Measurements from ENCODE around the gene PDSS1. TPM values are rescaled to one million over a fixed set of nuclear protein-coding genes. Genes with fewer than 3 reads are reported as not detected.

PDSS1 gene
- total and polyA plus RNA-seq, 2 of the 13 experiments (the other 11 are each of a cell fraction or from before 2014, with no cell fraction given) = 18.7 to 19.3 TPM

DNA sequence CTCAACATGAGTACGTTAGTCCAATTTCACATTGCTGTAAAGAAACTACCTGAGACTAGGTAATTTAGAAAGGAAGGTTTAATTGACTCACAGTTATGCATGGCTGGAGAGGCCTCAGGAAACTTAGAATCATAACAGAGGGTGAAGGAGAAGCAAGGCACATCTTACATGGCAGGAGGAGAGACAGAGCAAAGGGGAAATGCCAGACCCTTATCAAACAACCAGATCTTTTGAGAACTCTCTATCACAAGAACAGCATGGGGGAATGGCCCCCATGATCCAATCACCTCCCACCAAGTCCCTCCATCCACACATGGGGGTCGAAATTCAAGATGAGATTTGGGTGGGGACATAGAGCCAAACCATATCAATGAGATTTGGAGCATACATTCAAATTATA is 34.6 kb upstream of the PDSS1 start:
- H3K9me3 ChIP-seq (ENCODE audit: low read length) = no peaks in the 10 kb centered on the region
- in situ Hi-C loops (cut with HindIII; ENCODE audit: extremely low pct_ligation_motif_present, low pct_unique_long_range_greater_than_20kb) (no loop called here), intact Hi-C loops (cut with micrococcal nuclease; ENCODE audit: unreplicated experiment) (no loop called here)
- H3K4me3 ChIP-seq (replicated peaks in 1 of 3; ENCODE audit: insufficient read depth in 1 of 3, low read depth in 2 of 3, low read length in 3 of 3) = no peak overlapping the region
- no peak overlapping the region for H2AFZ ChIP-seq (ENCODE audit: low read length)
- 0% methylated on average over 2 of the region's 2 CpGs for WGBS (ENCODE audit: low lambda C conversion rate)
- no TSS peak for BruUV-seq (replicated peaks)
- CTCF ChIA-PET (ENCODE audit: low intra/inter-chr PET ratio, low total read pairs) = no interaction called here
- H3K36me3 ChIP-seq (replicated peaks in 1 of 2; ENCODE audit: control insufficient read depth in 1 of 2, insufficient read depth in 2 of 2, low read length in 2 of 2) = no peaks in the 10 kb centered on the region
- FAIRE-seq (no peak), DNase-seq (ENCODE audit: low spot score) (no peak), ATAC-seq (no peak)
- H3K27ac ChIP-seq (ENCODE audit: extremely low read length, insufficient read depth, low read length) = no peak overlapping the region
- H3K4me1 ChIP-seq (ENCODE audit: insufficient read depth, low read length) = no peaks in the 10 kb centered on the region
- no peaks in the 10 kb centered on the region for H3K79me2 ChIP-seq (ENCODE audit: insufficient read depth, low read length)
- POLR2A ChIA-PET = no interaction called here
- no peaks in the 10 kb centered on the region; a peak in 1 of 5 replicates for H3K27me3 ChIP-seq (ENCODE audit: control insufficient read depth in 1 of 2, insufficient read depth in 2 of 2, low read length in 2 of 2)
- no peak overlapping the region for H3K4me2 ChIP-seq (ENCODE audit: low read depth, low read length)
- no peak overlapping the region for H3K9ac ChIP-seq (ENCODE audit: insufficient read depth, low read depth, low read length)
- no peaks in the 10 kb centered on the region for H4K20me1 ChIP-seq (ENCODE audit: insufficient read depth, low read length)
- TF ChIP-seq KDM1A (CRISPR knock-in tag; IDR thresholded peaks at IDR 0.05) (no peak), DMTF1 (CRISPR knock-in tag; IDR thresholded peaks at IDR 0.05) (no peak), MEIS2 (CRISPR knock-in tag; IDR thresholded peaks at IDR 0.05) (no peak), USF2 (IDR thresholded peaks at IDR 0.05; ENCODE audit: low read depth, low read length) (no peak), USF2 (CRISPR knock-in tag; IDR thresholded peaks at IDR 0.05; ENCODE audit: borderline replicate concordance) (no peak), PRDM4 (CRISPR knock-in tag; IDR thresholded peaks at IDR 0.05; ENCODE audit: borderline replicate concordance) (no peak), ZSCAN12 (CRISPR knock-in tag; IDR thresholded peaks at IDR 0.05) (no peak), KAT2B (IDR thresholded peaks at IDR 0.05; ENCODE audit: borderline replicate concordance, low read depth, low read length) (no peak), ZNF639 (CRISPR knock-in tag; conservative IDR thresholded peaks at IDR 0.05) (no peak), SALL2 (CRISPR knock-in tag; IDR thresholded peaks at IDR 0.05) (no peak), ARID2 (CRISPR knock-in tag; IDR thresholded peaks at IDR 0.05; ENCODE audit: borderline replicate concordance) (no peak)
- TF ChIP-seq, protein P1, sequence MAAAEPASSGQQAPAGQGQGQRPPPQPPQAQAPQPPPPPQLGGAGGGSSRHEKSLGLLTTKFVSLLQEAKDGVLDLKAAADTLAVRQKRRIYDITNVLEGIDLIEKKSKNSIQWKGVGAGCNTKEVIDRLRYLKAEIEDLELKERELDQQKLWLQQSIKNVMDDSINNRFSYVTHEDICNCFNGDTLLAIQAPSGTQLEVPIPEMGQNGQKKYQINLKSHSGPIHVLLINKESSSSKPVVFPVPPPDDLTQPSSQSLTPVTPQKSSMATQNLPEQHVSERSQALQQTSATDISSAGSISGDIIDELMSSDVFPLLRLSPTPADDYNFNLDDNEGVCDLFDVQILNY (CRISPR knock-in tag; conservative IDR thresholded peaks at IDR 0.05) = no peak

Measured in HepG2 (cell line).